Thoracic aorta (tissue), 2 donors: ENCODE measurements around the gene FPR2. TPM values are rescaled to one million over a fixed set of nuclear protein-coding genes. Genes with fewer than 3 reads are reported as not detected.

Source experiments
- ATAC-seq: fragments of 150-250 bp; one replicate; pipeline ENCODE4 v1.8.0; 2017; ENCODE audit warnings: low read depth; ENCODE audit not compliant: insufficient number of reproducible peaks, low FRiP score
- DNase-seq: peaks from one replicate; pipeline ENCODE4 v3.0.0-alpha.2; 2020; ENCODE audit warnings: low spot score
- H3K27ac ChIP-seq, 2 donors: fragments of 200-600 bp; sonication (generic); 1 replicate in 1 of 2; 2 replicates in 1 of 2; pipeline ENCODE4 v1.5.1; 2016; ENCODE audit warnings: mild to moderate bottlenecking in 2 of 2, moderate library complexity in 2 of 2
- H3K27me3 ChIP-seq: fragments of 200-600 bp; sonication (generic); replicated peaks from 2 replicates; pipeline ENCODE4 v1.6.0; 2016; ENCODE audit warnings: mild to moderate bottlenecking; ENCODE audit not compliant: insufficient read depth
- H3K36me3 ChIP-seq: fragments of 200-600 bp; sonication (generic); one replicate; pipeline ENCODE4 v1.5.1; 2016
- H3K4me1 ChIP-seq, 2 donors: fragments of 200-600 bp; sonication (generic); 1 replicate in 1 of 2; 2 replicates in 1 of 2; pipeline versions ENCODE4 v1.5.1 to v1.6.0; 2016; ENCODE audit warnings: low read depth in 2 of 2, mild to moderate bottlenecking in 1 of 2; ENCODE audit not compliant: control insufficient read depth in 1 of 2
- H3K4me3 ChIP-seq: fragments of 200-600 bp; sonication (generic); 2 replicates; pipeline ENCODE4 v1.5.1; 2016; ENCODE audit warnings: mild to moderate bottlenecking
- H3K9me3 ChIP-seq: fragments of 200-600 bp; sonication (generic); 2 replicates; pipeline ENCODE4 v1.5.1; 2016
- CTCF ChIP-seq: fragments of 200-600 bp; sonication (generic); IDR thresholded peaks from one replicate; pipeline ENCODE4 v1.5.1; 2019; ENCODE audit warnings: antibody characterized with exemption
- total RNA-seq, 2 donors: library from RNA; depleted of rRNA; stranded (reverse); fragments of >200 nt; gene quantifications; one replicate each; pipeline versions ENCODE4 v1.1.0 to v1.2.3, GENCODE V29; 2016

The FPR2 gene
- total RNA-seq, 2 donors from 2014 or later = 2.2 to 5.9 TPM

- ATAC-seq (no peak), DNase-seq (no peak)
- Histone ChIP-seq H3K27me3 (no peaks in the 10 kb centered on the region), H3K4me1 (no peaks in the 10 kb centered on the region), H3K9me3 (no peaks in the 10 kb centered on the region), H3K27ac (no peak overlapping the region), H3K36me3 (no peaks in the 10 kb centered on the region), H3K4me3 (no peak overlapping the region)
- no peak for TF ChIP-seq CTCF
Measured at GRCh38 chr19:51807925-51808324, 46.9 kb downstream of the FPR2 start.

GRCh38 chr19:51808333-51808986 is 47.5 kb downstream of the FPR2 start:
- Histone ChIP-seq H3K4me1 (no peaks in the 10 kb centered on the region), H3K36me3 (no peaks in the 10 kb centered on the region), H3K27me3 (no peaks in the 10 kb centered on the region), H3K27ac (no peak overlapping the region), H3K9me3 (no peaks in the 10 kb centered on the region), H3K4me3 (no peak overlapping the region)
- no peak for ATAC-seq
- no peak for DNase-seq
- TF ChIP-seq CTCF = no peak

- Histone ChIP-seq H3K9me3 (no peaks in the 10 kb centered on the region), H3K36me3 (no peaks in the 10 kb centered on the region), H3K27ac (no peak overlapping the region), H3K27me3 (no peaks in the 10 kb centered on the region), H3K4me1 (no peaks in the 10 kb centered on the region), H3K4me3 (no peak overlapping the region)
- DNase-seq = no peak
- TF ChIP-seq CTCF = no peak
- no peak for ATAC-seq
Measured at GRCh38 chr19:51809787-51810186, 48.8 kb downstream of the FPR2 start.

GRCh38 chr19:51810223-51810622 is 49.2 kb downstream of the FPR2 start:
- no peak for TF ChIP-seq CTCF
- H3K27ac ChIP-seq = no peak overlapping the region

GRCh38 chr19:51811344-51811743 is 50.4 kb downstream of the FPR2 start:
- peak overlapping the region in 1 of 2 donors; percentile 40 for H3K27ac ChIP-seq
- no peaks in the 10 kb centered on the region for H3K9me3 ChIP-seq
- H3K4me3 ChIP-seq = peak overlapping the region; percentile 30
- H3K4me1 ChIP-seq = no peaks in the 10 kb centered on the region
- no peaks in the 10 kb centered on the region for H3K27me3 ChIP-seq
- ATAC-seq = no peak
- no peak for DNase-seq
- TF ChIP-seq CTCF = no peak
- H3K36me3 ChIP-seq = no peaks in the 10 kb centered on the region

More at GRCh38 chr19:51810223-51810622, 49.2 kb downstream of the FPR2 start:
- Histone ChIP-seq H3K27me3 (no peaks in the 10 kb centered on the region), H3K9me3 (no peaks in the 10 kb centered on the region), H3K4me1 (no peaks in the 10 kb centered on the region), H3K36me3 (no peaks in the 10 kb centered on the region), H3K4me3 (no peak overlapping the region)
- DNase-seq (no peak), ATAC-seq (no peak)
